Panc1 (cell line): Measurements from ENCODE around the gene HECTD3. TPM values are rescaled to one million over a fixed set of nuclear protein-coding genes. Genes with fewer than 3 reads are reported as not detected.
"Not testable (repeated sequence)": the region's sequence is repeated elsewhere in the genome, so short reads cannot be mapped to it uniquely, and the experiment has no call there.

ENCODE experiments used
- ATAC-seq: fragments of 200-7000 bp; cut with Tn5 transposase; 2 replicates; pipeline ENCODE4 v1.9.1; 2020; ENCODE audit warnings: mild to moderate bottlenecking, moderate library complexity
- BruUV-seq: library from RNA; stranded (reverse); fragments of 400-500 nt; replicated peaks from 2 replicates; lab custom pipeline; 2021; lab: Mats Ljungman, UMichigan
- CTCF ChIA-PET: fragments of 300-600 bp; sonication (Branson Sonifier 250); formaldehyde crosslinking; loops from one replicate; lab custom pipeline; 2022; ENCODE audit warnings: antibody characterized with exemption; lab: Charles Lee
- POLR2A ChIA-PET: fragments of 300-600 bp; sonication (Branson Sonifier 250); formaldehyde crosslinking; loops from one replicate; lab custom pipeline; 2022; ENCODE audit warnings: antibody characterized with exemption; lab: Charles Lee
- DNase-seq: peaks from one replicate; pipeline ENCODE4 v3.0.0-alpha.2; 2010; ENCODE audit warnings: low read depth, low spot score
- H3K27ac ChIP-seq: 2 replicates; pipeline ENCODE4 v1.5.1; 2011; ENCODE audit warnings: mild to moderate bottlenecking, low read length, inconsistent platforms
- H3K27me3 ChIP-seq: fragments of 200-500 bp; sonication (Bioruptor generic); 2 replicates; pipeline ENCODE4 v1.6.0; 2014; ENCODE audit warnings: low read length, inconsistent platforms; ENCODE audit not compliant: control insufficient read depth, insufficient read depth
- H3K36me3 ChIP-seq: fragments of 200-500 bp; sonication (Bioruptor generic); 2 replicates; pipeline ENCODE4 v1.5.1; 2014; ENCODE audit warnings: inconsistent platforms, mild to moderate bottlenecking, low read length, moderate library complexity; ENCODE audit not compliant: control insufficient read depth, insufficient read depth
- H3K4me1 ChIP-seq: 2 replicates; pipeline ENCODE4 v1.5.1; 2011; ENCODE audit warnings: inconsistent platforms, mild to moderate bottlenecking, low read length, moderate library complexity; ENCODE audit not compliant: control insufficient read depth, insufficient read depth
- H3K4me3 ChIP-seq, 2 experiments: 2 replicates each; pipeline ENCODE4 v1.5.1; 2011 to 2012; ENCODE audit warnings: low read depth in 2 of 2, low read length in 2 of 2, mild to moderate bottlenecking in 2 of 2, inconsistent platforms in 1 of 2, moderate library complexity in 1 of 2
- H3K9me3 ChIP-seq: fragments of 200-500 bp; sonication (Bioruptor generic); 2 replicates; pipeline ENCODE4 v1.5.1; 2014; ENCODE audit warnings: low read depth, mild to moderate bottlenecking, inconsistent platforms, low read length, moderate library complexity; ENCODE audit not compliant: control insufficient read depth, insufficient read depth
- CTCF ChIP-seq: fragments of 450-650 bp; IDR thresholded peaks from 2 replicates; pipeline ENCODE4 v1.5.1; 2017; ENCODE audit warnings: mild to moderate bottlenecking
- POLR2AphosphoS5 ChIP-seq: IDR thresholded peaks from 2 replicates; pipeline ENCODE4 v1.6.1; 2012; ENCODE audit warnings: mild to moderate bottlenecking, low read depth, low read length, moderate library complexity
- REST ChIP-seq, 2 experiments: IDR thresholded peaks; 2 replicates each; pipeline ENCODE4 v1.6.1; 2011 to 2012; ENCODE audit warnings: low read depth in 2 of 2, control low read depth in 1 of 2, low read length in 1 of 2, mild to moderate bottlenecking in 1 of 2, moderate library complexity in 1 of 2; ENCODE audit not compliant: insufficient read depth in 1 of 2
- SIN3A ChIP-seq: IDR thresholded peaks from 2 replicates; pipeline ENCODE4 v1.6.1; 2012; ENCODE audit warnings: low read depth, mild to moderate bottlenecking, low read length, moderate library complexity, borderline replicate concordance; ENCODE audit not compliant: insufficient read depth
- TCF7L2 ChIP-seq: IDR thresholded peaks from 2 replicates; pipeline ENCODE4 v1.6.1; 2011; ENCODE audit warnings: mild to moderate bottlenecking, low read depth, low read length, inconsistent platforms
- in situ Hi-C: cut with HindIII; loops from 2 replicates; pipeline ENCODE4 v1.10.0; 2016; ENCODE audit warnings: low sequenced_read_pairs, low pct_unique_long_range_greater_than_20kb
- intact Hi-C: fragments of 100-400 bp; cut with micrococcal nuclease; formaldehyde crosslinking; loops from one replicate; pipeline ENCODE4 v1.10.0; 2022; ENCODE audit not compliant: unreplicated experiment
- total RNA-seq: library from RNA; stranded (reverse); gene quantifications from one replicate; pipeline ENCODE4 v1.2.1, GENCODE V29; 2021; ENCODE audit not compliant: unreplicated experiment

HECTD3 gene
- total RNA-seq, 1 experiment from 2014 or later = 27.2 TPM

- ChIA-PET POLR2A (interaction anchor here (0.5 to 0.6 kb wide), 3 partner anchors 24 to 366 kb away, joined by 3 to 5 read pairs (median 3); no protein-coding TSS in a partner anchor), CTCF (interaction anchor here (0.7 kb wide), 1 partner anchor 21 kb away, joined by 6 read pairs; no protein-coding TSS in a partner anchor)
- ATAC-seq = no peak
- in situ Hi-C loops (no loop called here), intact Hi-C loops (no loop called here)
- Histone ChIP-seq H3K27me3 (no peaks in the 10 kb centered on the region), H3K4me3 (no peak overlapping the region), H3K9me3 (no peaks in the 10 kb centered on the region), H3K27ac (no peak overlapping the region), H3K36me3 (peaks cover 2% of the 10 kb centered on the region; the same call in 1 of the 2 replicates), H3K4me1 (peaks cover 7% of the 10 kb centered on the region)
- TF ChIP-seq POLR2AphosphoS5 (no peak), SIN3A (no peak), CTCF (no peak), TCF7L2 (no peak), REST (IDR thresholded peaks at IDR 0.05; ENCODE audit: insufficient read depth in 1 of 2, low read depth in 2 of 2, low read length in 1 of 2) (no peak)
- no TSS peak for BruUV-seq
- no peak for DNase-seq
These were observed 22.5 kb downstream of the HECTD3 start for GRCh38 chr1:44988531-44989156.

GRCh38 chr1:44985747-44986359 is 25.3 kb downstream of the HECTD3 start:
- BruUV-seq = TSS peak; percentile 93
- Histone ChIP-seq H3K36me3 (peaks cover 6% of the 10 kb centered on the region; the same call in 1 of the 2 replicates), H3K4me1 (peaks cover 7% of the 10 kb centered on the region), H3K27me3 (no peaks in the 10 kb centered on the region), H3K9me3 (no peaks in the 10 kb centered on the region), H3K4me3 (peak overlapping the region; percentile 82 to 90), H3K27ac (peak overlapping the region; percentile 88)
- peak; percentile 9; the same call in 1 of the 2 replicates for ATAC-seq
- ChIA-PET POLR2A (interaction anchor here (0.6 kb wide), 1 partner anchor 166 kb away, joined by 3 read pairs; no protein-coding TSS in a partner anchor), CTCF (no interaction called here)
- intact Hi-C loops (no loop called here), in situ Hi-C loops (no loop called here)
- no peak for DNase-seq
- TF ChIP-seq CTCF = no peak
- no peak for TF ChIP-seq TCF7L2
- TF ChIP-seq REST (IDR thresholded peaks at IDR 0.05; ENCODE audit: insufficient read depth in 1 of 2, low read depth in 2 of 2, low read length in 1 of 2) = no peak
- TF ChIP-seq SIN3A = no peak
- no peak for TF ChIP-seq POLR2AphosphoS5

- POLR2A ChIA-PET, H3K27ac ChIP-seq, intact Hi-C loops, BruUV-seq, H3K27me3 ChIP-seq, H3K4me3 ChIP-seq, H3K36me3 ChIP-seq, H3K9me3 ChIP-seq, CTCF ChIA-PET, ATAC-seq, in situ Hi-C loops, DNase-seq, H3K4me1 ChIP-seq: not testable (repeated sequence)
These were observed 33.8 kb downstream of the HECTD3 start for GRCh38 chr1:44977372-44977771.
